Spleen (tissue), 11 donors: ENCODE measurements around the gene CBLL1. TPM values are rescaled to one million over a fixed set of nuclear protein-coding genes. Genes with fewer than 3 reads are reported as not detected.

ENCODE experiments used
- DNase-seq: peaks from one replicate; pipeline ENCODE4 v3.0.0-alpha.2; 2020
- H3K27ac ChIP-seq, 8 donors: fragments of 200-600 bp; sonication (generic) in 7 of 8; 1 replicate in 4 of 8; 2 replicates in 4 of 8; pipeline versions ENCODE4 v1.5.0 to v1.8.0; 2016 to 2021; ENCODE audit warnings: inconsistent platforms in 4 of 8, mild to moderate bottlenecking in 4 of 8, moderate library complexity in 1 of 8
- H3K27me3 ChIP-seq, 7 donors: fragments of 200-600 bp; sonication (generic) in 6 of 7; replicated peaks in 1 of 7; 1 replicate in 4 of 7; 2 replicates in 3 of 7; pipeline versions ENCODE4 v1.5.0 to v1.8.0; 2016 to 2021; ENCODE audit warnings: inconsistent platforms in 3 of 7, mild to moderate bottlenecking in 1 of 7
- H3K36me3 ChIP-seq, 6 donors: fragments of 200-600 bp; sonication (generic) in 5 of 6; 1 replicate in 4 of 6; 2 replicates in 2 of 6; pipeline versions ENCODE4 v1.5.0 to v1.8.0; 2016 to 2021; ENCODE audit warnings: inconsistent platforms in 2 of 6
- H3K4me1 ChIP-seq, 6 donors: fragments of 200-600 bp; sonication (generic) in 5 of 6; 1 replicate in 3 of 6; 2 replicates in 3 of 6; pipeline versions ENCODE4 v1.5.0 to v1.8.0; 2016 to 2021; ENCODE audit warnings: inconsistent platforms in 3 of 6
- H3K4me3 ChIP-seq, 8 donors: fragments of 200-600 bp; sonication (generic) in 7 of 8; 1 replicate in 4 of 8; 2 replicates in 4 of 8; pipeline versions ENCODE4 v1.5.0 to v1.8.0; 2016 to 2021; ENCODE audit warnings: inconsistent platforms in 4 of 8, mild to moderate bottlenecking in 4 of 8, moderate library complexity in 2 of 8
- H3K9me3 ChIP-seq, 8 donors: fragments of 200-600 bp; sonication (generic) in 7 of 8; 1 replicate in 4 of 8; 2 replicates in 4 of 8; pipeline versions ENCODE4 v1.5.0 to v1.8.0; 2016 to 2021; ENCODE audit warnings: inconsistent platforms in 4 of 8
- POLR2A ChIP-seq, 3 donors: fragments of 450-650 bp; IDR thresholded peaks; one replicate each; pipeline ENCODE4 v1.5.1; 2017; ENCODE audit warnings: antibody characterized with exemption in 3 of 3, mild to moderate bottlenecking in 1 of 3
- POLR2AphosphoS5 ChIP-seq, 3 donors: sonication (generic); formaldehyde crosslinking; IDR thresholded peaks; one replicate each; pipeline ENCODE4 v1.5.1; 2017; ENCODE audit warnings: antibody characterized with exemption in 3 of 3
- WGBS, 5 donors: extraction: QIAGEN DNeasy Blood & Tissue Kit in 3 of 5; methylation state at CpG; one replicate each; pipeline versions ENCODE4 v1.1.5 to v1.1.7; 2013 to 2018; 5-methylcytosine and 5-hydroxymethylcytosine counted together
- intact Hi-C: fragments of 100-400 bp; cut with DNase I; formaldehyde crosslinking; loops from one replicate; pipeline ENCODE4 v1.15.0; 2023; ENCODE audit warnings: low total_unique reads
- polyA plus RNA-seq, 3 donors: library from polyadenylated mRNA; stranded (reverse); fragments of 200-250 nt; gene quantifications; one replicate each; pipeline ENCODE4 v1.2.1, GENCODE V29; 2013
- total RNA-seq, 7 donors: library from RNA; depleted of rRNA in 3 of 7; stranded (reverse); fragments of >200 nt in 3 of 7; fragmentation: NEBNext Ultra II Directional in 4 of 7; extraction: Animal tissue kit (Norgen Biotek cat#: 25700) in 4 of 7; gene quantifications; one replicate each; pipeline versions ENCODE4 v1.1.0 to v1.2.1, GENCODE V29; 2016 to 2021
- TF ChIP-seq, protein P1 (sequence below), 11 experiments: fragments of 200-600 bp in 7 of 11; fragments of 450-650 bp in 4 of 11; sonication (generic) in 4 of 11; IDR thresholded peaks in 8 of 11; conservative IDR thresholded peaks in 3 of 11; 1 replicate in 7 of 11; 2 replicates in 4 of 11; pipeline versions ENCODE4 v1.4.0 to v1.8.0; 2016 to 2021; ENCODE audit warnings: antibody characterized with exemption in 11 of 11, inconsistent platforms in 4 of 11, mild to moderate bottlenecking in 1 of 11
- donor health status: healthy with polysubstance abuse.
- donor health status: DM: no; HTN: no; CAD: no; lungs with moderate emphysema.
- donor health status: DM: no; HTN: no; CAD: no.
- donor health status: Bipolar disorder and iron deficiency.
- donor health status: healthy.
- donor health status: DM: no; HTN: no; CAD: no.
- donor health status: DM: yes; HTN: yes; CAD: no.

CBLL1 gene
- total and polyA plus RNA-seq, 10 donors: 5.4 to 41.0 (median 31.1) TPM

GRCh38 chr7:107785926-107786325 lies 42.0 kb downstream of the CBLL1 start:
- no peak overlapping the region for H3K27ac ChIP-seq
- H3K9me3 ChIP-seq: no peaks in the 10 kb centered on the region
- 35 to 79% (median 54%) methylated on average over 2 of the region's 2 CpGs for WGBS, 5 donors
- no peak overlapping the region for H3K4me3 ChIP-seq
- intact Hi-C loops: no loop called here
- TF ChIP-seq POLR2AphosphoS5 (IDR thresholded peaks at IDR 0.05) (no peak), POLR2A (IDR thresholded peaks at IDR 0.05) (no peak)
- TF ChIP-seq, protein P1, sequence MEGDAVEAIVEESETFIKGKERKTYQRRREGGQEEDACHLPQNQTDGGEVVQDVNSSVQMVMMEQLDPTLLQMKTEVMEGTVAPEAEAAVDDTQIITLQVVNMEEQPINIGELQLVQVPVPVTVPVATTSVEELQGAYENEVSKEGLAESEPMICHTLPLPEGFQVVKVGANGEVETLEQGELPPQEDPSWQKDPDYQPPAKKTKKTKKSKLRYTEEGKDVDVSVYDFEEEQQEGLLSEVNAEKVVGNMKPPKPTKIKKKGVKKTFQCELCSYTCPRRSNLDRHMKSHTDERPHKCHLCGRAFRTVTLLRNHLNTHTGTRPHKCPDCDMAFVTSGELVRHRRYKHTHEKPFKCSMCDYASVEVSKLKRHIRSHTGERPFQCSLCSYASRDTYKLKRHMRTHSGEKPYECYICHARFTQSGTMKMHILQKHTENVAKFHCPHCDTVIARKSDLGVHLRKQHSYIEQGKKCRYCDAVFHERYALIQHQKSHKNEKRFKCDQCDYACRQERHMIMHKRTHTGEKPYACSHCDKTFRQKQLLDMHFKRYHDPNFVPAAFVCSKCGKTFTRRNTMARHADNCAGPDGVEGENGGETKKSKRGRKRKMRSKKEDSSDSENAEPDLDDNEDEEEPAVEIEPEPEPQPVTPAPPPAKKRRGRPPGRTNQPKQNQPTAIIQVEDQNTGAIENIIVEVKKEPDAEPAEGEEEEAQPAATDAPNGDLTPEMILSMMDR (IDR thresholded peaks at IDR 0.05 in 8 of 11, conservative IDR thresholded peaks at IDR 0.05 in 3 of 11): no peak
- H3K27me3 ChIP-seq: peaks cover 0 to 7% (median 0%) of the 10 kb centered on the region in 7 donors
- no peaks in the 10 kb centered on the region for H3K4me1 ChIP-seq
- DNase-seq: no peak
- H3K36me3 ChIP-seq: no peaks in the 10 kb centered on the region

DNA sequence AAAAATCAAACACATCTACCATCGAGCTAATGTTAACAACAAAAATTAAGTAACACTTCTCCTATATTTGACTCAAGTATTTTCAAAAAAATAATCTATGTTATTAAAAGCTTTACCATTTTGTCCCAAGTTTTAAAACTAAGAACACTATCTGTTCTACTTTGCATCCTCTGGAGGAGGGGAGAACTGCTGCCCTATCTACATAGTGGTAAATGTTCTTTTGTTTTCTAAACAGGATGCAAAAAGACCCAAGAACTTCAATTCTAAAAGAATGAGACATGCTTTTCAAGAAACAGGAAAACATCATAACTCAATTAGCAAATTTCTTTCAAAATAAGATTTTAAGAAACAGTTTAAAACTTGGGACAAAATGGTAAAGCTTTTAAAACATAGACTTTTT lies 44.3 kb downstream of the CBLL1 start:
- H3K27me3 ChIP-seq: peaks cover 0 to 7% (median 0%) of the 10 kb centered on the region in 7 donors
- no peaks in the 10 kb centered on the region for H3K36me3 ChIP-seq
- intact Hi-C loops: no loop called here
- TF ChIP-seq, protein P1 (IDR thresholded peaks at IDR 0.05 in 8 of 11, conservative IDR thresholded peaks at IDR 0.05 in 3 of 11): no peak
- TF ChIP-seq POLR2AphosphoS5 (IDR thresholded peaks at IDR 0.05) (no peak), POLR2A (IDR thresholded peaks at IDR 0.05) (no peak)
- no peak overlapping the region for H3K27ac ChIP-seq
- H3K9me3 ChIP-seq: no peaks in the 10 kb centered on the region
- no peak overlapping the region for H3K4me3 ChIP-seq
- no peak for DNase-seq
- WGBS, 5 donors: 90 to 98% (median 95%) methylated on average over 1 of the region's 1 CpG
- H3K4me1 ChIP-seq: no peaks in the 10 kb centered on the region

DNA sequence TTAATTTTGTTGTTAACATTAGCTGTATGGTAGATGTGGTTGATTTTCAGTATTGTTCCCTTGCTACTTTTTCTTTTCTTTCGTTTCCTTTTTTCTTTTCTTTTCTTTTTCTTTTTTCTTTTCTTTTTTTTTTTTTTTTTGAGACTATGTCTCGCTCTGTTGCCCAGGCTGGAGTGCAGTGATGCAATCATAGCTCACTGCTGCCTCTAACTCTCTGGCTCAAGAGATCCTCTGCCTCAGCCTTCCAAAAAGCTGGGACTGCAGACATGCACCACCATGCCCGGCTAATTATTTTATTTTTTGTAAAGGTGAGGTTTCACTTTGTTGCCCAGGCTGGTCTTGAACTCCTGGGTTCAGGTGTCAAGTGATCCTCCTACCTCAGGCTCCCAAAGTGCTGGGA lies 44.7 kb downstream of the CBLL1 start:
- Histone ChIP-seq H3K27me3 (peaks cover 0 to 7% (median 0%) of the 10 kb centered on the region in 7 donors), H3K36me3 (no peaks in the 10 kb centered on the region), H3K27ac (no peak overlapping the region), H3K4me1 (no peaks in the 10 kb centered on the region), H3K4me3 (no peak overlapping the region), H3K9me3 (no peaks in the 10 kb centered on the region)
- intact Hi-C loops: no loop called here
- TF ChIP-seq POLR2AphosphoS5 (IDR thresholded peaks at IDR 0.05): no peak
- TF ChIP-seq, protein P1 (IDR thresholded peaks at IDR 0.05 in 8 of 11, conservative IDR thresholded peaks at IDR 0.05 in 3 of 11): no peak
- DNase-seq: no peak
- 65 to 83% (median 78%) methylated on average over 3 of the region's 3 CpGs for WGBS, 5 donors

DNA sequence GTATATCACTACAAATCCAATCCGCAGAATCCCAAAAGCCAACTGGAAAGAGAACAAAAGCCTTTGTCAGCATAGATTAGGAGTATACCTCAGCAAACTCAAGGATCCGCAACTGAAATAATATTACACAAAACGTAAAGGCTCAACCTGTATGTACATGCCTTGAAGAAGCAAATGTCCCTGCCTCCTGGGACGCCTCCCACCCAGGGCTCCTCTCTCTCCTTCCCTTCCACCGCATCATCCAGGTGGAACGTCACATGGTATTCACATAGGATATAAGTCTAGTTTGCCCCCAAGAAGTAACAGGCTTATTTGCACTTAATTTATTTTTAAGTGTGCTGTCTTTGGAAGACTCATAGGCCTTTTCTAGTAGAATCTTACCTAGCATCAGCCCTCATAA lies 45.7 kb downstream of the CBLL1 start:
- H3K27me3 ChIP-seq: peaks cover 0 to 7% (median 0%) of the 10 kb centered on the region in 7 donors
- no peak overlapping the region for H3K27ac ChIP-seq
- no peak for DNase-seq
- H3K4me1 ChIP-seq: no peaks in the 10 kb centered on the region
- TF ChIP-seq, protein P1 (IDR thresholded peaks at IDR 0.05 in 8 of 11, conservative IDR thresholded peaks at IDR 0.05 in 3 of 11): no peak
- TF ChIP-seq POLR2AphosphoS5 (IDR thresholded peaks at IDR 0.05): no peak
- TF ChIP-seq POLR2A (IDR thresholded peaks at IDR 0.05): no peak
- H3K4me3 ChIP-seq: no peak overlapping the region
- WGBS, 5 donors: 91 to 95% (median 92%) methylated on average over 6 of the region's 6 CpGs
- intact Hi-C loops: no loop called here
- H3K36me3 ChIP-seq: no peaks in the 10 kb centered on the region
- H3K9me3 ChIP-seq: no peaks in the 10 kb centered on the region
